IPS DF 4.7 (cell line): ENCODE results near the gene ERC2.
"Not testable (repeated sequence)": the region's sequence is repeated elsewhere in the genome, so short reads cannot be mapped to it uniquely, and the experiment has no call there.

Experiments
- DNase-seq: peaks from one replicate; pipeline ENCODE4 v3.0.0-alpha.2; 2013; ENCODE audit warnings: low spot score; ENCODE audit errors: extremely low read depth

Gene ERC2

DNA sequence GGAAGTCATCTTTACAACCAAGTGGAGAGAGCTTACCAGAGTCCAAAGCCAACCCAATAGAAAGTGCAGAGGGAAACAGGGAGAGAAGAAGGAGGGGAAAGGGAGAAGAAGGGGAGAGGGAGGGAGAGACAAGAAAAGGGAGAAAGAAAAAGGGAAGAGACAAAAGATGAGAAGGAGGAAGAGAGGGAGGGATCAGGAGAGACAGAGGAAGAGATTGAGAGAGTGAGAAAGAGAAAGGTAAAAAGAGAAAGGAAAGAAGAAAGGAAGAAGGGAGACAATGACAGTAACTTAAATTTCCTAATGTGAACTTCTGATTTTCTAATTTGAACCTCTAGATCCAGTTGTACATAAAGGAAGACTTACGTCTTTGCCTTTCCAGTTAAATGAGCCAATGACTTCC is 960.5 kb downstream of the ERC2 start:
- DNase-seq, result no peak

DNA sequence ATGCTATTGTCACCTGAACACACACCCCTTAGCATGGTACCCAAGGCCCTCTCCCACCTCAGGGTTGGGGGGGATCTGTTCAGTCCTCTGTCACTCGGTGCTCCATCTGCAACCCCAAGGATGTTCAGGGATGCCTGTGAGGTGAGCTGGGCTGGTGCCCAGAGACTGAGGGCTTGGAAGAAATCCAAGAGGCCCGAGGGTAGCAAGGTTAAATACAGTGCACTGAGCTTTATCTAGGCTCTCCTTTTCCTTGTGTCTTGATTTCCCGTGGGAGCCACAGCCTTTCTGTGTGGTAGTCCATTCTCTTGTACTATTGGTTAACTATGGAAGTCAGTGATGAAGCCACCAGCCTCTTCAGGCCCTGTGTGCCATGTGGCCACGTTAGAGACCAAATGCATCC is 962.5 kb downstream of the ERC2 start:
- DNase-seq, result no peak

DNA sequence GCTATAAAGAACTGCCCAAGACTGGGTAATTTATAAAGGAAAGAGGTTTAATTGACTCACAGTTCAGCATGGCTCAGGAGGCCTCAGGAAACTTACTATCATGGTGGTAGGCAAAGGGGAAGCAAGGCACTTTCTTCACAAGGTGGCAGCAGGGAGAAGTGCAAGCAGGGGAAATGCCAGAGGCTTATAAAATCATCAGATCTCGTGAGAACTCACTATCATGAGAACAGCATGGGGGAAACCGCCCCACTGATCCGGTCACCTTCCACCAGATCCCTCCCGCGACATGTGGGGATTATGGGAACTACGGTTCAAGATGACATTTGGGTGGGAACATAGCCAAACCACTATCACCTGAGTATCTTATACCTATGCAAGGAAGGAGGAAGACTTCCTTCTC is 963.2 kb downstream of the ERC2 start:
- not testable (repeated sequence) for DNase-seq

DNA sequence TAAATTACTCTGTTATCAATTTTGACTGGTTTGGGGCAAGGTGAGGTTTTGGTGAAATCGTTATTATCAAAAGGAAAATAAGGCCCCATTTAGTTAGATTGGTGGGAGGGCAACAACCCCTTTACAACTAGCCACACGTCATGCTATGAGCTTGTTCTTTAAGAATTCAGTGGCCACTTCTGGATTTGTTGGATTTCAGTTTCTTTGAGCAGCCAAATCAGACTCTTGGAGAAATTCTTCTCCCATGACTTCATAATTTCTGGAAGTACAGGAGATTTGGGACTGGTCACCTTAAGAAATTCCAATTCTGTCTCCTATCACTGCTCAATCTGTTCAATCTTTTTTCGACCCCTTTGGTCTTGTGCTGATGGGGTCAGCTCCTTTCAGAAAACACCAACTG is 966.4 kb downstream of the ERC2 start:
- no peak for DNase-seq

DNA sequence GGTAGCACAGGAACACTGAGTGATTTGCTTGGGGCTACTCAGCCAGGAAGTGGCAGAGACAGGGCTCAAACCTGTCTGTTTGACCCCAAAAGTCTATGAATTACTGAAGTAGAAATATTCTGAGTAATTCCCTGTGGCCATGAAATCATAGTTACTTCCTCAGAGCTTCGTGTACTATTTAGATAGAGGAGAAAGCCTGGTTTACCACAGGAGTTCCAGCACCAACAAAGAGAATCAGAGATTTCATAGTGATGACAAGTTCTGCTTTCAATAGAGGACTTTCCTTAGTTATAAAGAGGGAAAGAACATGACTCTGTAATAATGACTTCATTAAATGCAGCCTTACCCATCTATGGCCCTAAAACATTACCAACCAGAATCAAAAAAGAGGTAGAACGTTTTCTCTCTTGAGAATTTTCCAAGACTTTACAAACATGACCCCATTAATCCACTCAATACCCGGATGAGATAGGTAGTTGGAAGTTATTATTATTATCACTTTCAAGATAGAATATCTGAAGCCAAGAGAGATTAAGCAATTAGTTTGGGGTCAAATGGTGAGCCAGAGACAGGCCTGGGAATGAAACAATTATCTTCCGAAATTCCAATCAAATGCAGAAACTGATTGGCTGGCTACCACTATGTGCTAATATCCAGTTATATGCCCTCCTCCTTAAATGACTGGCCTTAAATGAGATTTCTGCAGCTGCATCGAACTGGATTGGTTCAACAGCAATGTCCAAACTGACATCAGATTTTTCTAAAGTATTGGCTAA is 967.5 kb downstream of the ERC2 start:
- no peak for DNase-seq

DNA sequence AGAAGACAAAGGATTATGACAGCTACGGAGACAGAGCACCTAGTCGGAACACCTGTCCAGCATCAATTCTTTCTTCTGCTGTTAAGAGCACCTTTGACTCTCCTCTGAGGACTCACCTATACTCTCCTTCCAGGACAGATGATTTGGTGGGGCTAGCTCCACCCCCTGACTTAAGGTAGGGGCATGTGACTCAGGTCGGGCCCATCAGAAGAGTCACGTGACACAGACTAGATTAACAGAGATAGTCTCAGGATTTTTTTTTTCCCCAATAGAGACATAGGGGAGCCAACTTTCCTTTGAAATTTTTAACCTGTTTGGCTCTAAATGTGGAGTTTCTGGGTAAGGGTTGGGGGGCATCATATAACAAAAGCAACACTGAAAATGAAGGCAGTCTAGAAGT is 969.7 kb downstream of the ERC2 start:
- no peak for DNase-seq

DNA sequence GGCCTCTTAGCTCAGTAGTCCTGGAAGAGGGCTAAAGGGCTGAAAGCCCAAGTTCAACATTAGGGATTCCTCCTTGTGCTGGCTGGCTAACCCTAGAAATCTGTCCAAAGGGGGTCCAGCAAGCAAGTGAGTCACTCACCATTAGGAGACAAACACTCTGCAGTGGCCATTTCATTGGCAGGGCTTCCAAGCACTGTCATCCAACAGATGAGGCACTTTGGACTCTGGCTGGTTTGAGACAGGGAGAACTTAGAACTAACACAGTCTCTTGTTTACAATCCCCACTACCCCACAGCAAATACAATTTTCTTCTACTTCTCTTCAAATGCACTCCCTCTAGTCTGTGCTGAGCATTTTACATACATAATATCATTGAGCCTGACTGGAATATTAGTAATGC is 971.0 kb downstream of the ERC2 start:
- DNase-seq, result no peak

DNA sequence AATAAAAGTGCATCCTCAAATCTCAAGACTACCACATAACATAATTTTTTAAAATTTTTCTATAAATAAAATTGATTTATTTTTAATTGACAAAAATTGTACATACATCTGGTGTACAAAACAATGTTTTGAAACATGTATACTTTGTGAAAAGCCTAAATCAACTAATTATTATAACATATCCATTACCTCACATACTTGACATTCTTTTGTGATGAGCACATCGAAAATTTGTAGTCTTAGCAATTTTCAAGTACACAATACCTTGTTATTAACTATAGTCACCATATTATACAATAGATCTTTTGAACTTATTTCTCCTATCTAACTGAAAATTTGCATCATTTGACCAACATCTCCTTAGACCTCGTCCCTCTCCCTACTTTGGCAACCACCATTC is 973.3 kb downstream of the ERC2 start:
- DNase-seq, result no peak

DNA sequence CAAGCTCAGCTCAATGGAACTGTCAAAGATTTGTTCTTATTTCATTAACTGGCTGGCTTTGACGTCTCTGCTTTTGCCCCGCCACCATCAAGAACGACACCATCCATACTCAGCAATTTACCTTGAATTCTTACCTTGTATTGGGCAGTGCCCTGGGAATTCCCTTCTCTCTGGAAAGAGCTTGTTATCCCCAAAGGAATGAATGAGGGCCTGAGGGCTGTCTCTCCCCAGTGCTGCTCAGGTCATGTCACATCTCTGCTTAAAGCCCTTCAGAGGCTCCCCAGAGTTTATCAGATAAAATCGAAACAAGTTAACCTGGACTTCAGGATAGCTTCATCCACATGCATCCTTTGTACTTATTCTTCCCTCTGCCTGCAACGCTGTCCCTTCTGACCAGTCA is 975.3 kb downstream of the ERC2 start:
- no peak for DNase-seq

DNA sequence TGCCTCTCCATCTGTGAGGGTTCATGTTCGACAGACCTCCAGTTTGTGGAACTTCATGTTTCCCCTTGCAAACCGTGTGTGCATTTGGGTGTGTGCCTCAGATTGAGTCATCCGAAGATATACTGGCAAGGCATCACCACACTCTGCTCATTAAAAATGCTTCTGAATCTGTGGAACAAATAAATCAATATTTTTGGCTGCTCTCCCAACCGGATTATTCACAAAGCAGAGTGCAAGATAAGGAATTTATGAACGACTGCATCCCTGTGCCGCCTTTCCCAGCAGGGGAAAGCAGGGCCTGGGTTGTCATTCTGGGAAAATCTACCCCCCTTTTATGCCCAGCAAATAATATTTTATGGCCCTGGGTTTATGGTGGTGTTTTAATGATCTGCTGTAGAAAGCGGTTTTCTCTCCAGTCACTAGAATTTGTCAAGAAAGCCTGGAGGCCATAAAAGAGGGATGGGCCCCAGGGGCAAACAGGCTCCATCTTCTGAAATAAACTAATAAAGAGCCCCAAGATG is 976.9 kb downstream of the ERC2 start:
- DNase-seq, result no peak

DNA sequence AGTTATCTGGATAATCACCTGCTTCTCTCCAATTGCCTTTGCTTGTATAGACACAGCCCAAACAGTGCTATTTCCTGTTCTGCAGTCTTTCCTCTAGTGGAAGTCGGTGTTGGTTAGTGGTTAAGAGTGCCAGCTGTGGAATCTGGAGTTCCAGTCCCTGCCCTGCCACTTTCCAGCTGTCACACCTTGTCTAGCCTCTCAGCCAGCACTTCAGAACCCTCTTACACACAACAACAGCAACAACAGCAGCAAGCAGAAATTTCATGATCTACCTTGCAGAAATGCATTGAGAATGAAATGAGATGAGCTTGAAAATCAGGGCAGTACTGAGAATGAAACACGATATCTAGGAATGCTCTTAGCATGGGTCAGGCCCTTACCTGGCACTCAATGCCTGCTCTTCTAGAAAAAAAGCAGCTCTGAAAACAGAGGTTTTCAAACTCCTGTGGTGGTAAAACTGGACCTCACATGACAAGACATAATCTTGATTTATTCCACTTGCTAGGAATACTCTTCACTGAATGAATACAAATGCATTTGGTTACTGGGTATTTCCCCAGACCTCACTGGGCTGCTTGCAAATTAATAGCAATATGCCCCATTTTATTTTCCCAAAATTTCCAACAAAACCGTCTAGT is 977.9 kb downstream of the ERC2 start:
- DNase-seq, result no peak

DNA sequence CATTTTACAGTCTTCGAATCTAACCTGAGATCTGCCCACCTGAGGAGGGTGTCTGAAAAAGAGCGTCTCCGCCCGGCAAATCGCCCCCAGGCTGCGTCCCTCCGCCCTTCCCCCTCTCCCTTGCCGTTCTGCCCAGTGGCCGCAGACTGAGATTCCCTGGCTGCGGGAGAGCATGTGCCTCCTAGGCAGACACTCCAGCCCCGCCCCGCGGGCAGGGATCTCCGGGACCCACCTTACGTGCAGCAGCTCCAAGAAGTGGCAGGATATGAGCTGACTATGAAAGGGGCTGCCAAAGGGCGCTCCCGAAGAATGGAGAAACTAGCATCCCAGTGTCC is 978.5 kb downstream of the ERC2 start:
- no peak for DNase-seq

DNA sequence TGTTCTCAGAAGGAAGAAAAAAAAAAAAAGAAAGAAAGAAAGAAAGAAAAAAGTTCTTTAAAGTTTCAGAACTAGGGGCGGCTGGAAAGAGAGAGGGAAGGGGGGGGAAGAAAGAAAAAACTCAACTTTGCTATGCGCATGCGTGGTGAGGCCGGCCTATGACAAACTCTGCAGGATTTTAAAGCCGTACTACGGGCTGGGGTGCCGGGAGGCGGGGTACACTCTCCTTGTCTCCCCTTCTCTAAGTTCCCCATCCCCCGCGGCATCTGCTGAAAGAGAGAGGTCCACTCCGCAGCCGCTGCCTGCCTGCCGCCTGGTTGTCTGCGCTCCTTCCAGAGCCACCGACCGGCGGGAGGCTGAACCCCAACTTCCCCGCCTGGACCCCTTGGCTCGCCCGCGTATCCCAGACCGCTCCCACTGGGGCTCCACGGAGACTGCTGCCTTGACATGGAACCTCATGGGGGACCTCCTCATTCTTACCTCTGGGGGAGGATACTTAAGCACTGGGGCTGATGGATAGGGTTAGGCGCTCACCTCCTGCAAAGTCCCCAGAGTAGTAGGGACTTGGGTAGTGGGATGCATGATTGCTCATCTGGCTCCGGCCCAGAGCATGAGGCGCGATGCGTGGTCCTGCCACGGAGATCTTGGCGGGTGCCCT is 979.7 kb downstream of the ERC2 start:
- DNase-seq, result no peak

DNA sequence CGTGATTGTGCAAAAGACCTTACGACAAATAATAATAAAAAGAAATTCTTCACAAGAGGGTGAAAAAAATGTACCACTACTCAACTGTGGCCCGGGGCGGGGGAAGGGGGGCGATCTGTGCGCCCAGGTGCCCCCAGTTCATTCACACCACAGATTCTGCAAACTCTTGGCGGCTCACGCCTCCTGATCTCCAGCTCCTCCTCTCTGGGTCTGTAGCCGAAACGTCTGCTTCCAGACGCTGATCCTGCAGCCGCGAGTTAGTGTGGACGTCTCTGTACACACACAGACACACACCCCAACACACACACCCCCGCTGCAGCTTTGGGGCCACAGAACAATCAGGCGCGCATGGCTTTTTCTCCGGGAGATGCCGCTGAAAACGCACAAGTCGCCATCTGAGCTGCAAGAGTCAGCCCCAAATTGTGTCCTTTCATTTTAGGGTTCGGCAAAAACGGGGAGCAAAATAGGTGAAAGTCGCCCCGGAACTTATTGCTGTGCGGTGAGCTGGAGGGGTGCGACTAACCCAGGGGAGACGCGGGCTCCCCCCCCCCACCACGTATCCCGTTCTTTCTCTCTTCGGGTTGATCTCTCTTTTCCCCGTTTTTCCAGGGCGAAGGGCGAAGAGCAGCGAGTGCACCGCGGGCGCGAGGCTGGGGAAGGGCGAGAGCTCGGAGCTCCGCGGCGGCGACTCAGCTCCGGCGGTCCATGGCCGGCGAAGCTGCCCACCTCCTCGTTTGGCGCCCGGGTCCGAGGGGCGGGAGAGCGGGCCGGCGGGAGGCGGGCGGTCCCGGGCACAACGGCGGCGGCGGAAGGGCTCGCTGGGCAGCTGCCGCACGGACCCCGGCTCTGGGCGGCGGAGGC is 980.7 kb downstream of the ERC2 start:
- DNase-seq, result no peak

DNA sequence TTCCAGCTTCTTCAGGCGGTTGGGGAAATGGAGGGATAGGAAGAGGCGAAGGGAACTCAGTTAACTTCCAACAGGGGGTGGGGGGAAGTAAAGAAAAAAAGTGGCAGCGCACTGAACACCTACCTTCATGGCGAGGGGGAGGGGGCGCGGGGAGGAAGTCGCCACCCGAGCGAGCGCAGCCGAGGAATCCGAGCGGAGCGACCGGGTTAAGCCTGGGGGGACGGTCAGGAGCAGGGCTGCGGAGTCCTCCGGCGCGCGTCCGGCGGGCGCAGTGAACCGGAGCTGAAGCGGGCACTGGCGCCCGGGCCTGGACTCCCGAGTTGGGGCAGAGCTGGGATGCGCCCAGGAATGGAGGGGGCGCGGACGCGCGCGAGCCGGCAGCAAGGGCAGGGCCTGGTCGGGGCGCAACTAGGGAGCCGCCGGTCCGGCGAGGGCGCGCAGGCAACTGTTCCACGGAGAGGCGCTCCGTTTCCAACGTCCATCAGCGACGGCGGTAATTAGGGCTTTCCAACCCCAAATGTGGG is 981.3 kb downstream of the ERC2 start, which contains the start of gene WNT5A:
Gene WNT5A, minus strand, starts transcription at position 450 of the 524 bp plus-strand sequence. Its CDS starts 321 bp downstream, at position 129.
- no peak for DNase-seq

DNA sequence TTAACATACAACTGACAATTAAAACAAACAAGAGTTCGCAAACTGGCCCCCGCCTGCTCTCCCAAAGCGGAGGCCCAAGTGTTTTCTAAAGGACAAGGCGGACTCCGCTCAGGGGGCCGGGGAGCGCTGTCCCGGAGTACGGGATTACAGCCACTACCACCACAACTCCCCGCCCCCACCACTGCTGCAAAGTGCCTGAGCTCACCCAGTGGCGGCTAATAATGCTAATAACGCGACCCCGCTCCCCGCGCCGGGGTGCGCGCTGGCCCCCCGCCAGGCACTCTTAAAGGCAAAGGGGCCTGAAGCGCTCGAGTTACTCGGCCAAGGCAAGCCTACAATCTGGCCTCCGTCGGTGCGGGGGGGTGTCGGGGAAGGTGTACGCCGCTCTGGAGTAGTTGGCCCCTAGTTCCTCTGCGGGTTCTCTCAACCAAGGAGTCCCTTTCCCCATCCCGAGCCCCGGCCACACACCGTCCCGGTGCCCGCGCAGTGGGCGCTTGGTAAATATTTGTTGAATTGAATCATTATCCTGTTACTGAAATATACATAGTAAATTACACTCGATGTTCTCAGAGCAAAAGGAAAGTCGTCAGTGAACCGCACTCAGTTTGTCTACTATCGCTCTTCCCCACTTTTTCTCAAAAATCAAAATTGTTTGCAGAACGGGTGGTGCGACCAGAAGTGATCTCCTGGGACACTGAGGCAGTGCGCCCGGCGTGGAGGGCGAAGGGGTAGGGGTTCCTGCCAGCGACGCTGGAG is 982.0 kb downstream of the ERC2 start:
- no peak for DNase-seq

DNA sequence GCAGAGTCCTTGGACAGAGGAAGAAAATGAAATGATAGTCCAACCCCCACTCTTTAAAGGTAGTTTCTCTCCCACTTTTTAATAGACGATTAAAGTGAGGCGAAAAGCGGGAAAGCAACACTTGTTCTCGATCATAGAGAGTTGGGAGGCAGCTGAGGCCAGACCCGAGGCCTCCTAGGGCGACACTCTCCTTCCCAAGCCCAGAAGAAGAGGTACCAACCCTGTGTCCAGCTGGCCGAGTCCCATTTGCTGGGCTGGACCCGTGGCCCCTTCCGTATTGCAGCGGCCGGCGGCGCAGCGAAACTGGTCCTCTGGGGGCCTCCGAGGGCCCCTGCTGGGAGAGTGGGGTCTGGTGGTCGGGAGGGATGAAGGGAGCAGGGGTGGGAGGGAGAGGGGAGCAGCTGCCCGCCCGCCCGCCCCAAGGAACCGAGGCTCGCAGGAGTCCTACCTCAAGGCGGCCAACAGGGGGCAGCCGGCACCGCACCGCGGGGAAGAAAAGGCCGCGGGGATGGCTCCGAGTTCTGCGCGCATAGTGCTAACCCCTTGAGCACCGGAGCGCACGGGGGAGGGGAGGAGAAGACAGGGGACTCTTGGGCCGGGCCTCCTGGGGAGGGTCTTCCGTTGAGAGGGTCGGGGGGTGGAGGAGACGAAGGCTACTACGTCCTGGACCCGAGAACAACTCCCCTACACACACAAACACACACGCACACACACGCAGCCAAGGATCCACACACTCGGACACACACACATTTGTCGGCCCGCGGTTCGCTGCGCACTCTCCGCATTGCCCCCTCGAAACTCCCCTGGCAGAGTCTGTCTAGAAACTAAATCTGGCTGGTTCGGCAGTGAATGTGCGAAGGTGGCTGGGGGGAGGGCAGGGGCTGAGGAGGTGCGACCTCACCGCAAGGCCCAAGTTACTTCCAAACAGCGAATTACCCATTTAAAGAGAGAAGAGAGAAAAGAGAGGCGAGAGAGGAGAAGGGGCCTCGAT is 983.2 kb downstream of the ERC2 start:
- DNase-seq, result no peak

DNA sequence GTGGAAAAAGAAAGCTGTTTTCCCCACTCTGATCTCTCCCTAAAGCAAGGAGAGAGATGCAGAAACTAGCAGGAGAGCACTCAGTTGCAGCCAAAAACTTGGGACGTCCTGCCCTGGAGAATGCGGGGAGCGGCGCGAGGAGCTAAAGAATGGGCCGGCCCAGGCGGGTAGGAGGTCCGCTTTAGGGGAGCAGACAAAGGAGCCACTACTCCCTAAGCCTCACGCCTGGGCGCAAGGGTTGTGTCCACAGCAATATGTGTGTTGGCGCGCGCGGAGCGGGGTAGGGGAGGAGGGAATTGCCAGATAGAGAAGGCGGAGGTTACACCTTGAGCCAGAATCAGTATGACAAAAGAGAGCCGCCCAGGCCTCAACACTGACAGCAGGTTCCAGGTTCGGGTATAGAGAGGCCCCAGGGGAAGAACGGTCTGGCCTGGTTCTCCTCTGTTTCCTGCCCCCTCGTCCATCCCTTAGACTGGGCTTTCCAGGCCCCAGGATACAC is 984.0 kb downstream of the ERC2 start:
- no peak for DNase-seq
